Rectal smooth muscle tissue (tissue), 1 donor: ENCODE data around the gene AKNA.

Source experiments
- H3K27ac ChIP-seq: one replicate; pipeline ENCODE4 v1.7.0; 2013; ENCODE audit warnings: low read depth, low read length, inconsistent platforms
- H3K27me3 ChIP-seq: one replicate; pipeline ENCODE4 v1.7.0; 2013; ENCODE audit warnings: low read length; ENCODE audit not compliant: control insufficient read depth, insufficient read depth
- H3K36me3 ChIP-seq: one replicate; pipeline ENCODE4 v1.7.0; 2013; ENCODE audit warnings: low read length; ENCODE audit not compliant: control insufficient read depth, insufficient read depth
- H3K4me1 ChIP-seq: one replicate; pipeline ENCODE4 v1.7.0; 2013; ENCODE audit warnings: low read length; ENCODE audit not compliant: control insufficient read depth, insufficient read depth
- H3K4me3 ChIP-seq: one replicate; pipeline ENCODE4 v1.7.0; 2013; ENCODE audit warnings: low read length
- H3K9ac ChIP-seq: one replicate; pipeline ENCODE4 v1.7.0; 2013; ENCODE audit warnings: low read length

AKNA gene

DNA sequence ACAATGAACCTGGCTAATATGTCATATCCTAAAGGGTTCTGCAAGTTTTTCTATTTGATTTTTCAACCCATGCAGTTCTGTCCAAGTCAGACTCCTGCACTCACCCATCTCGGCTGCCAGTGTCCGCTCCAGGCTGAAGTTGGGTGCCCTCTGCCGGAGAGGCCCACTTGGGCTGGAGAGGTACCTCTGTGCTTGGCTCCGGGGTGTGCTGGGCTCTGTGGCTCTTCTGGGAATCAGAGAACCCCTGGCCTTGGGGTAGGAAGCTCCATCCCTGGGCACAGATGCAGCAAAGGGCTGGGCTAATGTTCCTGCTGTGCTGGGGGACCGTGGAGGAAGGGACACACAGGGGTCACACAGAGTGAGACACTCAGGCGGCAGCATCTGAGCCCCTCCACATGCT, 32.0 kb downstream of the AKNA start:
- Histone ChIP-seq H3K27ac (no peak overlapping the region), H3K36me3 (peaks cover 46% of the 10 kb centered on the region), H3K4me1 (no peaks in the 10 kb centered on the region), H3K9ac (no peak overlapping the region), H3K4me3 (no peak overlapping the region), H3K27me3 (no peaks in the 10 kb centered on the region)

DNA sequence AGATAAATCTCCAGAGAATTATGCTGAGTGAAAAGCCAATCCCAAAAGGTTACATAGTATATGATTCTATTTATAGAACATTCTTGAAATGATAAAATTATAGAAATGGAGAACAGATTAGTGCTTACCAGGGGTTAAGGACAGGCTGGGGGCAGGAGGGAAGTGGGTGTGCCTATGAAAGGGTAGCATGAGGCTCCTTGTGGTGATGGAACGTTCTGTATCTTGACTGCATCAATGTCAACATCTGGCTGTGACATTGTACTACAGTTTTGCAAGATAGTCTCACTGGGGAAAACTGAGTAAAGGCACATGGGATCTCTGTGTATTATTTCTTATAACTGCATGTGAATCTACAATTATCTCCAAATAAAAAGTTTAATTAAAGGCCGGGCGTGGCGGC, 35.9 kb downstream of the AKNA start:
- no peak overlapping the region for H3K4me3 ChIP-seq
- peaks cover 42% of the 10 kb centered on the region for H3K36me3 ChIP-seq
- peaks cover 12% of the 10 kb centered on the region for H3K4me1 ChIP-seq
- H3K27ac ChIP-seq, result no peak overlapping the region
- H3K27me3 ChIP-seq, result no peaks in the 10 kb centered on the region
- no peak overlapping the region for H3K9ac ChIP-seq

- Histone ChIP-seq H3K27me3 (no peaks in the 10 kb centered on the region), H3K36me3 (peaks cover 38% of the 10 kb centered on the region), H3K4me1 (peaks cover 12% of the 10 kb centered on the region), H3K4me3 (no peak overlapping the region), H3K9ac (no peak overlapping the region), H3K27ac (no peak overlapping the region)
These were observed 37.0 kb downstream of the AKNA start for GRCh38 chr9:114350636-114351401.

GRCh38 chr9:114349713-114350480, 37.9 kb downstream of the AKNA start:
- no peak overlapping the region for H3K4me3 ChIP-seq
- H3K9ac ChIP-seq, result no peak overlapping the region
- no peaks in the 10 kb centered on the region for H3K27me3 ChIP-seq
- peak overlapping the region; percentile 85 for H3K27ac ChIP-seq
- peaks cover 12% of the 10 kb centered on the region for H3K4me1 ChIP-seq
- peaks cover 43% of the 10 kb centered on the region for H3K36me3 ChIP-seq

GRCh38 chr9:114348906-114349482, 38.8 kb downstream of the AKNA start:
- Histone ChIP-seq H3K9ac (no peak overlapping the region), H3K27ac (peak overlapping the region; percentile 85), H3K4me3 (no peak overlapping the region), H3K36me3 (peaks cover 43% of the 10 kb centered on the region), H3K4me1 (peaks cover 19% of the 10 kb centered on the region), H3K27me3 (no peaks in the 10 kb centered on the region)

DNA sequence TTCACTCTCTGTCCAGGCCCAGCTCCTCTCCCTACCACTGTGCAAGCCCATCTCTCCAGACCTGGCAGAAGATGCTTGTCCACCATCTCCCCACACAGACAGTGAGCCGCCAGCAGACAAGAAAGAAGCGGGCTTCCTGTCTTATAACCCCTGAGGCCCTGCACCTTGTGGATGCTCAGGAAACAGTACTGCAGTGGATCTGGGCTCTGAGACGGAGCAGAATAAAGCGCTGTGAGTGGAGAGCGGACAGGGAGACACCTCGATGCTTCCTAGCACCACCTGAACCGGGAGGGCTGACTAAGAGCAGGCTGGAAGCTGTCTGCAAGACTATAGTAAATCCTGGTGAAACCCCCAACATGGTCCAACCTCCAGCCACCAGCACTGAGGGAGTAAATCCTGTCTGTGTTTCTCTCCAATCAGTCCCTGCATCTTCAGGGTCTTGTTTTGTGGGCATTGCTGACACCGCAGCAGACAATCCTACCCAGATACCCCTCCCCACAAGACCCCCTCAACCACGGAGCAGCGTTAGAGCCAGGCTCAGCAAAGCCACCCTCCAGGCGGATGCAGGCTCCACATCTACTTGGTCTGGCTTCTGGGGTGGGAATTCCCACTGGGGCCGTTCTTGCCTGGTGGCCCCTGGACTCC, 39.4 kb downstream of the AKNA start:
- peaks cover 24% of the 10 kb centered on the region for H3K4me1 ChIP-seq
- H3K36me3 ChIP-seq, result peaks cover 44% of the 10 kb centered on the region
- peak overlapping the region; percentile 85 for H3K27ac ChIP-seq
- H3K4me3 ChIP-seq, result no peak overlapping the region
- no peaks in the 10 kb centered on the region for H3K27me3 ChIP-seq
- no peak overlapping the region for H3K9ac ChIP-seq

- H3K9ac ChIP-seq, result no peak overlapping the region
- no peak overlapping the region for H3K27ac ChIP-seq
- peaks cover 48% of the 10 kb centered on the region for H3K36me3 ChIP-seq
- H3K27me3 ChIP-seq, result no peaks in the 10 kb centered on the region
- peaks cover 28% of the 10 kb centered on the region for H3K4me1 ChIP-seq
- H3K4me3 ChIP-seq, result no peak overlapping the region
These were observed 40.1 kb downstream of the AKNA start for GRCh38 chr9:114347675-114348074.

DNA sequence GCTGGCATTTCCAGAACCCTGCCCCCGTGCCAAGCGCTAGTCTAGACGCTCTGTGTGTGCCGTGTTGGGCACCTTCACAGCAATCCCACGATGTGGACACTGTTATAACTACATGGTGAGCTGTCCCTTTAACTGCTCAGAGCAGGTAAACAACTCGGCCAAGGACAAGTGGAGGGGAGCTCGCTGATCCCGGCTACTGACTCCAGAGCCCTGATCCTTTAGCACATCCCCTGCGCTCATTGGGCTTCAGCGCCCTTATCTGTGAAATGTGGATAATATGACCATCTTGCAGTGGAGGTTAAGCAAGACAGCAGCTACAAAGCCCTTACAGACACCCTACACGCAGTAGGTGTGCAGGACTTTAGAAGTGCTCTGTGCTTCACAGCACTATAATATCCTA, 41.6 kb downstream of the AKNA start:
- Histone ChIP-seq H3K9ac (no peak overlapping the region), H3K4me1 (peaks cover 28% of the 10 kb centered on the region), H3K36me3 (peaks cover 57% of the 10 kb centered on the region), H3K27ac (no peak overlapping the region), H3K4me3 (no peak overlapping the region), H3K27me3 (no peaks in the 10 kb centered on the region)

DNA sequence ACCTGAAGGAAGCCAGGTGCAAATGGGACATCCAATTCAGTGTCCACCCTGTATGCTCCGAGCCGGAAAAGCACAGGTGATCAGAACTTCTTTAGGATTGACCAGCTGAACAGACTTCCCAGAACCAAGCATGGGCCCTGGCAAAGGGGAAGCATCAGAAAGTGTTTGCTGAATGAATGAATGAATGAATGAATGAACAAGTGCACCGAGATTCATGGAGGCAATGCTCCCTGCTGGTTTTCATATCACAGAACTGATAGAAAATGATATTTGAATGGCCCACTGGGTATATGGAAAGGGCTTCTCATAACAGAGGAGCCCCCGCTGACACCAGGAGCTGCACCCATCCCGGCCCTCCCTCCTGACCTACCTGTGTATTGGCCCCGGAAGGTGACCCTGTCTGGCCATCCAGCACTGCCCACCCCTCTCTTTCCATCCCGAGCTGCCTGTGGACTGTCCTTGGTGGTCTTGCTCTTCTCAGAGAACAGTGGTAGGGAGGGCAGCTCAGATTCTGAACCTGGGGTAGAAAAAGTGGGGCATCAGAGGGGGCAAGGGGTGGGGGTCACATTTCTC, 42.2 kb downstream of the AKNA start:
- Histone ChIP-seq H3K4me3 (no peak overlapping the region), H3K27me3 (no peaks in the 10 kb centered on the region), H3K36me3 (peaks cover 57% of the 10 kb centered on the region), H3K9ac (no peak overlapping the region), H3K4me1 (peaks cover 28% of the 10 kb centered on the region), H3K27ac (no peak overlapping the region)

DNA sequence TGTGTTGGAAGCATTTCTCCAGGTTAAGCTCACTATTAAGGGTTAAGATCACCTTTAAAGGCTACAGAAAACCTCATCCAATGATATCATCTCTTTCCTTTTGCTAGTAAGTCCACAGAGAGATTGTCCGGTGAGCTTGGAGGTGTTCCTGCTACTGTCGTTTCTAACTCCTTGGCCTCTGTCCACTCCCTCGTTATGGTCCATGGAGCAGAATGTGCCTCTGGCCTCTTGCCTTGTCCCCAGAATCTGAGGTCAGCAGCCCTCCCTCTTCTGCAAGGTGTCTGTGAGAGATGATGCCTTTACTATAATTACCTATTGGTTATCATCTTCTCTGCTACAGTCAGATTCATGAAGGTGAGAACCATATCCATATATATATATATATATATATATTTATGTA, 43.1 kb downstream of the AKNA start:
- H3K36me3 ChIP-seq, result peaks cover 54% of the 10 kb centered on the region

GRCh38 chr9:114344188-114344566, 43.6 kb downstream of the AKNA start:
- H3K27ac ChIP-seq, result peak overlapping the region; percentile 86
- H3K36me3 ChIP-seq, result peaks cover 49% of the 10 kb centered on the region
- H3K4me1 ChIP-seq, result peaks cover 22% of the 10 kb centered on the region
- no peak overlapping the region for H3K4me3 ChIP-seq
- no peaks in the 10 kb centered on the region for H3K27me3 ChIP-seq
- H3K9ac ChIP-seq, result no peak overlapping the region

More for the DNA sequence above, 43.1 kb downstream of the AKNA start:
- Histone ChIP-seq H3K27ac (peak overlapping the region; percentile 86), H3K4me3 (no peak overlapping the region), H3K27me3 (no peaks in the 10 kb centered on the region), H3K4me1 (peaks cover 27% of the 10 kb centered on the region), H3K9ac (no peak overlapping the region)
